HepG2 (cell line): ENCODE results near the gene CKAP2L. TPM values are rescaled to one million over a fixed set of nuclear protein-coding genes. Genes with fewer than 3 reads are reported as not detected.

Experiments
- DR1 ChIP-seq: sonication (generic); formaldehyde crosslinking; IDR thresholded peaks from 2 replicates; pipeline ENCODE4 v1.8.0; 2021; ENCODE audit warnings: mild to moderate bottlenecking, missing genetic modification reagents, inconsistent platforms
- GABPB1 ChIP-seq: IDR thresholded peaks from 2 replicates; pipeline ENCODE4 v1.6.1; 2016; ENCODE audit warnings: mild to moderate bottlenecking, missing genetic modification reagents, moderate library complexity, missing compliant biosample characterization
- GATAD2A ChIP-seq: IDR thresholded peaks from 2 replicates; pipeline ENCODE4 v1.6.1; 2016
- HMGXB3 ChIP-seq: sonication (generic); formaldehyde crosslinking; IDR thresholded peaks from 2 replicates; pipeline ENCODE4 v1.4.0; 2020; ENCODE audit warnings: missing genetic modification reagents, borderline replicate concordance
- KAT8 ChIP-seq: IDR thresholded peaks from 2 replicates; pipeline ENCODE4 v1.6.1; 2016; ENCODE audit warnings: missing genetic modification reagents, missing compliant biosample characterization
- PBX2 ChIP-seq: IDR thresholded peaks from 2 replicates; pipeline ENCODE4 v1.6.1; 2016; ENCODE audit warnings: control low read depth
- PPARG ChIP-seq: conservative IDR thresholded peaks from 2 replicates; pipeline ENCODE4 v1.6.1; 2016; ENCODE audit warnings: missing biosample characterization, missing genetic modification reagents
- REL ChIP-seq: sonication (generic); formaldehyde crosslinking; conservative IDR thresholded peaks from 2 replicates; pipeline ENCODE4 v1.8.0; 2022; ENCODE audit warnings: mild to moderate bottlenecking, missing genetic modification reagents, moderate library complexity
- XRCC5 ChIP-seq: fragments of 200-400 bp; formaldehyde crosslinking; optimal IDR thresholded peaks from 2 replicates; pipeline ENCODE3; 2017; ENCODE audit warnings: mild to moderate bottlenecking, low read length
- ZNF354B ChIP-seq: sonication (generic); formaldehyde crosslinking; IDR thresholded peaks from 2 replicates; pipeline ENCODE4 v1.8.0; 2022; ENCODE audit warnings: mild to moderate bottlenecking, missing genetic modification reagents
- ZNF501 ChIP-seq: sonication (generic); formaldehyde crosslinking; IDR thresholded peaks from 2 replicates; pipeline ENCODE4 v1.5.1; 2020; ENCODE audit warnings: mild to moderate bottlenecking, moderate library complexity, missing genetic modification reagents
- ZNF569 ChIP-seq: sonication (generic); formaldehyde crosslinking; IDR thresholded peaks from 2 replicates; pipeline ENCODE4 v1.5.0; 2020; ENCODE audit warnings: mild to moderate bottlenecking, missing genetic modification reagents, moderate library complexity, borderline replicate concordance
- ZNF687 ChIP-seq: sonication (generic); formaldehyde crosslinking; IDR thresholded peaks from 2 replicates; pipeline ENCODE4 v1.5.1; 2020; ENCODE audit warnings: mild to moderate bottlenecking, missing genetic modification reagents, moderate library complexity
- ZNF841 ChIP-seq: sonication (generic); formaldehyde crosslinking; IDR thresholded peaks from 2 replicates; pipeline ENCODE4 v1.8.1; 2023; ENCODE audit warnings: missing genetic modification reagents, borderline replicate concordance
- ZZZ3 ChIP-seq: sonication (generic); formaldehyde crosslinking; IDR thresholded peaks from 2 replicates; pipeline ENCODE4 v1.4.0; 2020; ENCODE audit warnings: missing genetic modification reagents, mild to moderate bottlenecking, borderline replicate concordance
- polyA plus RNA-seq, 8 experiments: library from polyadenylated mRNA; depleted of rRNA in 3 of 8; stranded (reverse) in 7 of 8; unstranded in 1 of 8; fragments of >200 nt; fragmentation: Illumina TruSeq in 4 of 8; extraction: Trizol in 4 of 8; gene quantifications; 2 replicates each; pipeline versions ENCODE4 v1.2.1 to v1.2.3, GENCODE V29; 2011 to 2016; ENCODE audit warnings: low read depth in 4 of 8, missing spikeins in 1 of 8, mixed read lengths in 1 of 8; ENCODE audit not compliant: insufficient read depth in 1 of 8
- total RNA-seq, 5 experiments: library from RNA; depleted of rRNA; stranded (reverse); fragments of >200 nt; fragmentation: Illumina TruSeq; extraction: Trizol; gene quantifications; 2 replicates each; pipeline ENCODE4 v1.2.3, GENCODE V29; 2016; ENCODE audit warnings: low read depth in 1 of 5
- TF ChIP-seq, protein P1 (sequence below): sonication (generic); formaldehyde crosslinking; IDR thresholded peaks from 2 replicates; pipeline ENCODE4 v1.8.0; 2022; ENCODE audit warnings: mild to moderate bottlenecking, missing genetic modification reagents; ENCODE audit not compliant: insufficient replicate concordance
- TF ChIP-seq, protein P2 (sequence below): sonication (generic); formaldehyde crosslinking; IDR thresholded peaks from 2 replicates; pipeline ENCODE4 v1.4.0; 2020; ENCODE audit warnings: missing genetic modification reagents

The CKAP2L gene
- total and polyA plus RNA-seq, 2 of the 13 experiments (the other 11 are each of a cell fraction or from before 2014, with no cell fraction given), result 7.1 to 9.5 TPM

- TF ChIP-seq GATAD2A (CRISPR knock-in tag), result peak; percentile 72
- TF ChIP-seq HMGXB3 (CRISPR knock-in tag), result peak; percentile 84; the same call in 1 of the 2 replicates
- TF ChIP-seq KAT8 (CRISPR knock-in tag), result peak; percentile 33; the same call in 1 of the 2 replicates
- TF ChIP-seq PPARG, result peak; percentile 69; the same call in 1 of the 2 replicates
- 0 out of 2 replicates have a peak, but pooled peaks have one; percentile 40 for TF ChIP-seq ZZZ3
- peak; percentile 73 for TF ChIP-seq XRCC5
- peak; percentile 46 for TF ChIP-seq GABPB1 (CRISPR knock-in tag)
- TF ChIP-seq ZNF501 (CRISPR knock-in tag), result peak; percentile 71
- no peak for TF ChIP-seq ZNF569 (CRISPR knock-in tag)
- TF ChIP-seq, protein P1, sequence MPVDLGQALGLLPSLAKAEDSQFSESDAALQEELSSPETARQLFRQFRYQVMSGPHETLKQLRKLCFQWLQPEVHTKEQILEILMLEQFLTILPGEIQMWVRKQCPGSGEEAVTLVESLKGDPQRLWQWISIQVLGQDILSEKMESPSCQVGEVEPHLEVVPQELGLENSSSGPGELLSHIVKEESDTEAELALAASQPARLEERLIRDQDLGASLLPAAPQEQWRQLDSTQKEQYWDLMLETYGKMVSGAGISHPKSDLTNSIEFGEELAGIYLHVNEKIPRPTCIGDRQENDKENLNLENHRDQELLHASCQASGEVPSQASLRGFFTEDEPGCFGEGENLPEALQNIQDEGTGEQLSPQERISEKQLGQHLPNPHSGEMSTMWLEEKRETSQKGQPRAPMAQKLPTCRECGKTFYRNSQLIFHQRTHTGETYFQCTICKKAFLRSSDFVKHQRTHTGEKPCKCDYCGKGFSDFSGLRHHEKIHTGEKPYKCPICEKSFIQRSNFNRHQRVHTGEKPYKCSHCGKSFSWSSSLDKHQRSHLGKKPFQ (CRISPR knock-in tag), result no peak
- no peak for TF ChIP-seq ZNF841
- no peak for TF ChIP-seq PBX2
- TF ChIP-seq REL (CRISPR knock-in tag), result no peak
- TF ChIP-seq, protein P2, sequence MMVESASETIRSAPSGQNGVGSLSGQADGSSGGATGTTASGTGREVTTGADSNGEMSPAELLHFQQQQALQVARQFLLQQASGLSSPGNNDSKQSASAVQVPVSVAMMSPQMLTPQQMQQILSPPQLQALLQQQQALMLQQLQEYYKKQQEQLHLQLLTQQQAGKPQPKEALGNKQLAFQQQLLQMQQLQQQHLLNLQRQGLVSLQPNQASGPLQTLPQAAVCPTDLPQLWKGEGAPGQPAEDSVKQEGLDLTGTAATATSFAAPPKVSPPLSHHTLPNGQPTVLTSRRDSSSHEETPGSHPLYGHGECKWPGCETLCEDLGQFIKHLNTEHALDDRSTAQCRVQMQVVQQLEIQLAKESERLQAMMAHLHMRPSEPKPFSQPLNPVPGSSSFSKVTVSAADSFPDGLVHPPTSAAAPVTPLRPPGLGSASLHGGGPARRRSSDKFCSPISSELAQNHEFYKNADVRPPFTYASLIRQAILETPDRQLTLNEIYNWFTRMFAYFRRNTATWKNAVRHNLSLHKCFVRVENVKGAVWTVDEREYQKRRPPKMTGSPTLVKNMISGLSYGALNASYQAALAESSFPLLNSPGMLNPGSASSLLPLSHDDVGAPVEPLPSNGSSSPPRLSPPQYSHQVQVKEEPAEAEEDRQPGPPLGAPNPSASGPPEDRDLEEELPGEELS, result peak; percentile 50; the same call in 1 of the 2 replicates
- TF ChIP-seq ZNF354B, result no peak
- peak; percentile 41; the same call in 1 of the 2 replicates for TF ChIP-seq DR1 (CRISPR knock-in tag)
- TF ChIP-seq ZNF687 (CRISPR knock-in tag), result peak; percentile 68
These were observed 71.9 kb downstream of the CKAP2L start (continued) for GRCh38 chr2:112692495-112692911.
